Measurements from ENCODE around the gene STX5.
"Not testable (repeated sequence)": the region's sequence is repeated elsewhere in the genome, so short reads cannot be mapped to it uniquely, and the experiment has no call there.

The STX5 gene

DNA sequence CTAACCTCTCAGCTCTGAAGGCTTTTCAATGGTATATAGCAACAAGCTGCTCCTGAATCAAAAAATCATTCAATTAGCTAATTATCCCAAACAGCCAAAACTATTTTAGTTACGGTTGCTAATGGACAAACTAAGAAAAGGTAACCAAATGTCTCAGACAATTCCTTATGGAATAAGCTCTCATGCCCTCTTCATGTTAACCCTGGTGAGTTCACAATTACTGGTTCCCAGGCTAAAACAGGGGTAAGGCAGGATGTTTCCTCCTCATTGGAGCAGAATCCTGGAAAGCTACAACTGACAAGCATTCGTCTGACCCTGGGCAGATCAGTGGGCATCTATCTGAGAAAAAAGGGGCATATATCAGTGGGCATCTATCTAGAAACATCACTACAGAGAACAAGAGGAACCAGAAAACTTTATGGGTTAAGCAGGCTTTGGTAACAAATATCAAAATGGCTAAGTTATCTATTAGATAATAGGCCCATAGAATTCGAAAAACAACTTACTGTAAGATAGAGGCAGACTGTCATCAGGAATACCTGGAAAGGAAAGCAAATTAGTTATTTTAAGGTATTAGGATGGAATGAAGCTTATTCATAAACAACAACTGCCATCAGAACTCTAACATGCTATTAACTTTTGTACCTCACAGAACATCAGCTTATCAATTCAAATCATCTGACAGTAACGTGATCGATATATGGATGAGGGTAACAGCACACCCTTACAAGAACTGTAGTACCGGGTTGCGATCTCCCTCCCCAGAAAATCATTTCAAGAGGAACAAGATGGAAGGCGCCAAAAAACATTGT lies 22.4 kb upstream of the STX5 start:
- no peak for DNase-seq

DNA sequence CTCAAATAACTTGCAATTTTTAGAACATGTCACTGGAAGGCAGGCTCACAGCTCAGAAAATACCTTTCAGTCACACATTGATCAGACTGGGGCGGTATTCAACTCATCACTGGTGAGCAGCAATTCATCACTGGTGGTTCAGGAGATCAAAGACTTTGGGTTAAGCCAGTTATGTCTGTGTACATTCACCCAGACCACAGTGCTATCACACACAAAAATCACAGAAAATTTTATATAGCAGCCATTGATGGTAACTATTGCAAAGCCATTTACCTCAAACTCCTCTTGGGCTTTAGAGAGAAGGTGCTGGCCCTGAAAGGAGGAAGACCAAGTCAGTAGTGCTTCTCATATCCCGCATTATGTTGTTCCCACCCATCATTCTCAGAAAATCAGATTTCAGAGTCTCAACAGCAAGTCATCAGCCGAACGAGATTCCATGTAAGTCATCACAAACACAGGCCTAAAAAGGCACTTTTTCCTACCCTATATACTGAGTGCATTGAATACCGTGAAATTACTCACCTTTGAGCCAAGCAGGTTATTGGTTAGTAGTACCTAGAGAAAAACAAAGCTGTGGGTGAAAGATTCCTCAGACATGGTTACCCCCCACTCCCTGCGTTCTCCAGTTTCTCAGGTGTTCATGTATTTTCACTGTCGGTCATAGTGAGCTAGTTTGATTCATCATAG lies 21.6 kb upstream of the STX5 start:
- no peak for DNase-seq

DNA sequence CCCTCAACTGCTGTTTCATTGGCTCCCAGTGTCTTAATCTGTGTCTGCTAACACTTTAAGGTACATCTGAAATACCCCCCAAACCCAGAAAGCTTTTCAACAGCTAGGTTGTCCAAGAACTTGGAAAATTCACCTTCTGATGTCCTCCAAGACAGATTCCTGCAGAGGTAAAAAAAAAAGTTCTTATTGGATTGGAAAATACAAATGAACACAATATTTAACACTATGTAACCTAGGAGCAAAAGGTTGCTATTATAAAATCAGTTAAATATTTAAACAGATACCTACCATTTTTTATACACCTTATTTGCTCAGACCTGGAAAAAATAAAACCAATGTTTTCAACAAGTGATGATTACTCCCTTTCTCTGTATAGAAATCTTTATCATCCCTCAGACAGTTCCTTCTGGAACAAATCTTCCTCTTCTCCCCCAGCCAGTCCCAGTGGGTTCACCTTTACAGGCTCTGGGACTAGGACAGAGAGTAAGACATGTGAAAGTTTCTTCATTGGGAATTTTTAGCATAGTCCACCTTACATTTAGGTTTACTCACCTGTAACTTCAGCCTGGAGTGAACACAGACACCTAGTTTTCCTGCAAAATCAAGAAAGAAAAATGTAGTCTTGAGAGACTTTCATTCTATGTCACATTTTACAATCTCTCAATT lies 20.8 kb upstream of the STX5 start:
- no peak for DNase-seq

DNA sequence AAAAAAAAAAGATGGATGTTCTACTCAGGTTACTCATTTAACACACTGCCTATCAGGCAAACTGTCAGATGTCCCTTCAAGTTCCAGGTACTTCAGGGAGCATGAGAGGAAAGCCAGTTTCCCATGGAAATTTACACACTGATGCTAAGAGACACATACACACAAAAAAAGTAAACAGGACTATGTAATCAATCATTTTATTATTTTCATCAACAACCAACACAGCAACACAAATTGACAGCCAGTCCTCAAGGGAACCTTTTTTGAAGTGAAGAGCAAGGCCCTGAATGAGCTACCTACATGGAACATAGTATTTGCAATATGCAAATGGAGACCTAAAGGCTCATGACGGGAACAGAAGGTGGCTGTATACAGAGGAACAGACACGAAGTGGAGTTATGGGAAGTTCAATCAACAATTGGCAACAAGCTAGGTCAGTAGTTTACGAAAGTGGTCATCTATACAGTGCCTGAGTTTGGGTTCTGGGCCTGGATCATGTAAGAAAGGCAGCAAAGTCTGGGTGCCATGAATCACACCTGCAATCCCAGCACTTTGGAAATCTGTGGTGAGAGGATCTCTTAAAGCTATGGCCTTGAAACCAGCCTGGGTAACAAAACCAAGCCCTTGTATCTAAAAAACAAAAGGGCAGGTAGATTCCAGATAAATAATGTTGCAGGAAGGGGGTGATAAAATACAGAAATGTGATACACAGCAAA lies 20.1 kb upstream of the STX5 start:
- no peak for DNase-seq

DNA sequence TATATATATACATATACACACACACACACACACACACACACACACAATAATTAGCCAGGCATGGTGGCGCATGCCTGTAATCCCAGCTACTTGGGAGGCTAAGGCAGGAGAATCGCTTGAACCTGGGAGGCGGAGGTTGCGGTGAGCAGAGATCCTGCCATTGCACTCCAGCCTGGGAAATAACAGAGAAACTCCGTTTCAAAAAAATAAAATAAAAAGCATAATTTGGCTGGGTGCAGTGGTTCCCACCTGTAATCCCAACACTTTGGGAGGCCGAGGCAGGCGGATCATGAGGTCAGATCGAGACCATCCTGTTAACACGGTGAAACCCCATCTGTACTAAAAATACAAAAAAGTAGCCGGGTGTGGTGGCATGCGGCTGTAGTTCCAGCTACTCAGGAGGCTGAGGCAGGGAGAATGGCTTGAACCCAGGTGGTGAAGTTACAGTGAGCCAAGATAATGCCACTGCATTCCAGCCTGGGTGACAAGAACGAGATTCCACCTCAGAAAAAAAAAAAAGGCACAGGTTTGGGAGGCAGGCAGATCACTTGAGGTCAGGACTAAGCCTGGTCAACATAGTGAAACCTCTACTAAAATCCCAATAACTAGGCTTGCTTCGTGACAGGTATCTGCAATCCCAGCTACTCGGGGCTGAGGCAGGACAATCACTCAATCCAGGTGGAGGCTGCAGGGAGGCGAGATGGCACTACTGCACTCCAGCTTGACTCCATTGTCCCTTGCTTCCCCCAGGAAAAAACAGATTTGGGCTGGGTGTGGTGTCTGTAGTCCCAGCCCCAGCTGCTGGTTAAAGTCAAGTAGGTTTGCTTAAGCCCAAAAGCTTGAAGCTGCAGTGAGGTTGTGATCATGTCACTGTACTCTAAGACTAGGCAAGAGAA lies 19.3 kb upstream of the STX5 start:
- no peak for DNase-seq

DNA sequence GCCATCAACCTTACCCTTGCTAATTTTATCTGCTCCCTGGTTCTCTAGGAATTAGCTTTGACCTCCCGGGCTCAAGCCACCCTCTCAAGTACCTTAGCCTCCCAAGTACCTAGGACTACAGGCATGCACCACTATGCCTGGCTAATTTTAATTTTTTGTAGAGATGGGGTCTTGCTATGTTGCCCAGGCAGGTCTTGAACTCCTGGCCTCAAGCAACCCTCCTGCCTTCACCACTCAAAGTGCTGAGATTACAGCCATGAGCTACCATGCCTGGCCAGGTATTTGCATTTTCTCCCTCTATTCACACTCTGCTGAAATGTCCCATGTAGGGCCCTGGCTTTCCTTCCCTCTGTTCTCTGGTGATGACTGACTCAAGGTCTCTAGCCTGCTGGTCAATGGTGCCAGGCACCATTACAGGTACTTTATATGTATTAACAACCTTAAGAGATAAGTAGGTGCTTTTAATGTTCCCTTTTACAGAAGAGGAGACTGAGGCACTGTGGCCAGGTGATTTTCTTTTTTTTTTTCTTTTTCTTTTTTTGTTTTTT lies 16.0 kb upstream of the STX5 start:
- DNase-seq = no peak

DNA sequence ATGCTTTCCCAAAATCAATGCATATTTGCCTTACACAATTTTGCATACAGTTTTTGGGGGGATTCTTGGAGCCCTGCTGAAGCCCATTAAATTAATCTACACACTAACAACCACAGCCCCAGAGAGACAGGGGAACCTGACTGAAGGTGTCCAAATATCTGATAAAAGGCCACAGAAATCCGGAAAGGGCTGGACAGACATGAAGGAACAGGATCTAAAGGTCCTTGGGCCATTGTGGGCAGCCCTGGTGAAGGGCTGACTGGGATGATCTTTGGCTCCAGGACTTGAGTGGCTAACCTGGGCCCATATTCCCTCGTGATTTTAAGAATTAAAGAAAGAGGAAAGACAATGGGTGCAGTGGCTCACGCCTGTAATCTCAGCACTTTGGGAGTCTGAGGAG lies 14.3 kb upstream of the STX5 start:
- DNase-seq = no peak

DNA sequence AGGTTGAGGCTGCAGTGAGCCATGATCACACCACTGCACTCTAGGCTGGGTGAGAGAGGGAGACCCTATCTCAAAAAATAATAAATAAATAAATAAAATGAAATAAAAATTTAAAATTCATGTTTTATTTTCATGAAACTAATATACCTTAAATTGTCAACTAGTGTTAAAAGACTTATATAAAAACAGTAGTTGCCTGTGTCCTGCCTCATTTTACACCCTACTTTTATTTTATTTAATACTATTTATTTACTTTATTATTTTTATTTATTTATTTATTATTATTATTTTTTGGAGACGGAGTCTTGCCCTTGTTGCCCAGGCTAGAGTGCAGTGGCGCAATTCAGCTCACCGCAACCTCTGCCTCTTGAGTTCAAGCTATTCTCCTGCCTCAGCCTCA lies 12.3 kb upstream of the STX5 start:
- DNase-seq = no peak

DNA sequence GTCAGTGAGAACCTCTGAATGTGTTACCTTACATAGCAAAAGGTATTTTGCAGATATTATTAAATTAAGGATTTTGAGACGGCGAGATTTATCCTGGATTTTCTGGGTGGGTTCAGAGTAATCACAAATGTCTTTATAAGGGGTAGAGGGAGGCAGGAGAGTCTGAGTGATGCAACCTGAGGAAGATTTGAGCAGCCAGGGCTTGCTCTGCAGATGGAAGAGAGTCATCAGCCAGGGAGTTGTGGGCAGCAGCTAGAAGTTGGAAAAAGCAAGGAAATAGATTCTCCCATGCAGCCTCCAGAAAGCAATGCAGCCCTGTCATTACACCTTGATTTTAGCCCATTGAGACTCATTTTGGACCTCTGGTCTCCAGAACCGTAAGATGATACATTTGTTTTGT lies 11.6 kb upstream of the STX5 start:
- no peak for DNase-seq

- not testable (repeated sequence) for DNase-seq
These were observed 11.0 kb upstream of the STX5 start for GRCh38 chr11:62842891-62843290.

GRCh38 chr11:62842171-62842741 lies 10.4 kb upstream of the STX5 start:
- DNase-seq = peak in 3 of 4 experiments; percentile 14 to 33 (median 14)

GRCh38 chr11:62841361-62842170 lies 9.7 kb upstream of the STX5 start:
- DNase-seq = peak; percentile 61 to 80 (median 70)

DNA sequence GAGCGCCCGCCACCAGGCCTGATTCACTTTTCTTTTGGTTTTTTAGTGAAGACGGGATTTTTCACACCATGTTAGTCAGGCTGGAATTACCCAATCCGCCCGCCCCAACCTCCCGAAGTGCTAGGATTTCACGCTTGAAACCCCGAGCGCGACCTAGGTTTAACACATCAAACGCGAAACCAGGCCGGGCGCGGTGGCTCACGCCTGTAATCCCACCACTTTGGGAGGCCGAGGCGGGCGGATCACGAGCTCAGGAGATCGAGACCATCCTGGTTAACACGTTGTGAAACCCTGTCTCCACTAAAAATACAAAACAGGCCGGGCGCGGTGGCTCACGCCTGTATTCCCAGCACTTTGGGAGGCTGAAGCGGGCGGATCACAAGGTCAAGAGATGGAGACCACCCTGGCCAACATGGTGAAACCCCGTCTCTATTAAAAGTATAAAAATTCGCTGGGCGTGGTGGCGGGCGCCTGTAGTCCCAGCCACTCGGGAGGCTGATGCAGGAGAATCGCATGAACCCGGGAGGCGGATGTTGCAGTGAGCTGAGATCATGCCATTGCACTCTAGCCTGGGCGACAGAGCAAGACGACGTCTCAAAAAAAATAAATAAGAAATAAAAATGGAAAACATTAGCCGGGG lies 9.0 kb upstream of the STX5 start:
- DNase-seq = peak; percentile 23 to 80 (median 60)

DNA sequence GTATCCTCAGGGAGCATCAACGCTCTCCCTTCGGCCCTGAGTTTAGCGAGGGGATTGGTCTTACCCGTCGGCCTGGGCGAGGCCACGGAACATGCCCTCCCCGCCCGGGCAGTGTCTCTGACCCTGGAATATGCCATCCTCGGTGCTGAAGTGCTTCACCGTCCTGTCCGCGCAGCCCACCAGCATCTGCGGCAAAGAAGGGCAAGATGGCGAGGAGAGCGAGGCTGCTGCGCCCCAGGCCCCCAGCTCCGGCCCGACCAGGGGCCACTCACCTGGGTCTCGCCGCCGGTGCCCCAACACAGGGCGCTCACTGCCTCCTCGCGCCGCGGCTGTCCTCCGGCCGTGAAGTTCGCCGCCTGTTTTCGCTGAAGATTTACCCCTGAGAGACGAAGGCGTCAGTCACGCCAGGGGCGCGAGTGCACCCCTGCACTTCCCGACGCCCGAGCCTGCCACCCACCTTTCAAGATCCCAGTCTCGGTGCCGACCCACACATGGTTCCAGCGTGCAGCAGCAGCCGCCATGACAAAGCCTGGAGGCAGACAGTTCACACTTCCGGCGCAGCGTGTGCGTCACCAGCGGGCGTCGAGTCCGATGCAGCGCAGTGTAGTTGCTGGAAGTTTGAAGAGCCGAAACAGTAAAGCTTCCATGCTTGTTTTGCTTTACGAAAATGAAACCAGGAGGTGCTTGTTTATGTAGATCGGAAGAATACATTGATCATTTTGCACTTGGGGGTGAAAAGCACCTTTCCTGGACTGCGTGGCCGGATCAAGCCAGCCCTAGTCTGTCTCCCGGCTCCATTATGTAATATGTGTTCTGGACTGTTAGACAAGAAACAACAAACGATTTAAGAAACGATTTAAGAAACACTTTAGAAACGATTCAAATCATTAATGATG lies 7.4 kb upstream of the STX5 start, which contains the start of gene WDR74:
Gene WDR74, minus strand, starts transcription at position 541 of the 896 bp plus-strand sequence. Its CDS starts 20 bp downstream, at position 521.
- peak; percentile 62 to 88 (median 83) for DNase-seq

GRCh38 chr11:62835336-62835735 lies 3.5 kb upstream of the STX5 start:
- DNase-seq = no peak

DNA sequence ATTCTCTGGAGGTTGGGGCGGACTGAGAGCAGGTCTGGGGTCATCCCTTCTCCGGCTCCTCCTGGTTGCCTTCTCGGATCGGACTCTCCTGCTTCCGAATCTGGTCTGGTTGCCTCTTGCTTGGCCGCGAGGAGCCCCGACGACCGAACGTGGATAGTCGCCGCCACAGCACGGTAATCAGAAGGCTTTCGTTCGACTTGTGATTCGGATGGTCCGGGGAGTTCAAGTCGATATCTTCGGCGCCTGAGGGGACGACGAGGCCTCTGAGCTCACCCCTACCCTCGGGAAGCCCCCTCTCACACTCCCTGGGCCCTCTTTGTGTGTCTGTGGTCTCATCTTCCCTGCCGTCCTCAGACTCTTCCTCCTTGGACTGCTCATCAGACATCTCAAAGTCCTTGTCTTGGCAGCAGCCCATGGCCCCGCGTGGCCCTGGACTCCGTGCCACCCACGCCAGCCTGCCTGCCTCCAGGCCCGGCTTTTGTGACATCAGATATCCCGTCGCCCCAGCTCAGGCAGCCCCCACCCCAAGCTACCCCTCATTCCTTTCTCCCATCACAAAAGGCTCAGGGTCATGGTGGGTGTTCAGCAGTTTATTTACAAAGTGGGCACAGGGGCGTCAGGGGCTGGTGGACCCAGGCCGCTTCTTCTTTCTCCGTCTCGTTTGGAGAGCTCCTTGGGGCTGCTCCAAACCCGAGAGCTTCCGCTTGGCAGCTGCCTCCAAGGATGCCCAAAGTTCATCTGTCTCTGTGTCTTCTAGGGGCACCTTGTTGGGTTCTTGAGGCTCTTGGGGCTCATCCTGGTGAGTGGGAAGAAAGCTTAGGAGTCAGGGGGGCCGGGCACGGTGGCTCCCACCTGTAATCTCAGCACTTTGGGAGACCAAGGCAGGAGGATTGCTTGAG lies 734 bp upstream of the STX5 start, which contains the start of gene TEX54:
Gene TEX54, minus strand, starts transcription at position 506 of the 899 bp plus-strand sequence.
- no peak for DNase-seq

DNA sequence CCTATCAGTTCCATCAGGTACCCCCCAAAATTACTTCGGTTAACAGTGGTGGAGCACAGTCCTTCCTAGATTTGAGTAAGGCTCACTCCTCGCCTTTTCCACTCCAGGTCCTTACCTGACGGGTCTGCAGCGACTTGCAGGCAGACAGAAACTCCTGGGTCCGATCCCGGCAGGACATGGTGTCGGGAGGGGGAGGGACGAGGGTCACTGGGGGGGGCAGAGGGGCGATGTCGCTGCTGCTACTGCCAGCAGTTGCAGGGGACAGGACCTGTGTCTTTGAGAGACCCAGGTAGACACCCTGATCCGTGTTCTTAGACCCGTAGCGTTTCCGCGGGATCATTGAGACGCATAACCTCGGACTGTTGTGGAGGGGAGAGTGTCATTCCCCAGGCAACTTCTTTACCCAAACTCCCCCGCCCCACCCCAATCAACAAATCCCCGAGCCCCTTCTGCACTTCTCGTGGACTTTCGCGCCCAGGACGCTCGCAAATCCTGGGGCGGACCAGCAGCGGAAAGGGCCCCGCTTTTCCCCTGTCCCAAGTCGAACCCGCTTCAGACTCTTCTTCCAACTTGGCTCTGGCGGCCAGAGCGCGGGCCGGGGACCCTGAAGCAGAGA lies 839 bp downstream of the STX5 start:
- no peak for DNase-seq
